Measurements from ENCODE around the gene BMP4. TPM values are rescaled to one million over a fixed set of nuclear protein-coding genes. Genes with fewer than 3 reads are reported as not detected.

BMP4 gene
- total RNA-seq, 1 donor from 2014 or later = 0.42 TPM

DNA sequence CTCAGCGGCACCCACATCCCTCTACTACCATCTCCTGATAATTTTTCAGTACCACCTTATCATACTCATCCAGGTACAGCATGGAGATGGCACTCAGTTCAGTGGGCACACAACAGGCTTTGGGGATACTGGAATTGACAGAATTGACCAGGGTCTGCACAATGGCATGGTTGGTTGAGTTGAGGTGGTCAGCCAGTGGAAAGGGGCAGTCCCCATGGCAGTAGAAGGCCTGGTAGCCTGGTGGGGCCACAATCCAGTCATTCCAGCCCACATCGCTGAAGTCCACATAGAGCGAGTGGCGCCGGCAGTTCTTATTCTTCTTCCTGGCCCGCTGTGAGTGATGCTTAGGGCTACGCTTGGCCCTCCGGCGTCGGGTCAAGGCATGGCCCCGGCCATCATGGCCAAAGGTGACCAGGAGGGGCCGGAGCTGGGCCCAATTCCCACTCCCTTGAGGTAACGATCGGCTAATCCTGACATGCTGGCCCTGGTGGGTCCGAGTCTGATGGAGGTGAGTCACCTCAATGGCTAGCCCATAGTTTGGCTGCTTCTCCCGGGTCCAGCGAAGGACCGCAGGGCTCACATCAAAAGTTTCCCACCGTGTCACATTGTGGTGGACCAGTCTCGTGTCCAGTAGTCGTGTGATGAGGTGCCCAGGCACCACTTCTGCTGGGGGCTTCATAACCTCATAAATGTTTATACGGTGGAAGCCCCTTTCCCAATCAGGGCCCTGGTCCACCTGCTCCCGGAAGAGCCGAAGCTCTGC lies 6.4 kb downstream of the BMP4 start:
- CTCF ChIA-PET = no interaction called here
- intact Hi-C loops (cut with micrococcal nuclease) = loop anchor here (5.0 kb wide), 1 partner anchor 413 kb away; no protein-coding TSS in a partner anchor
- POLR2A ChIA-PET = no interaction called here
- TF ChIP-seq, protein P1, sequence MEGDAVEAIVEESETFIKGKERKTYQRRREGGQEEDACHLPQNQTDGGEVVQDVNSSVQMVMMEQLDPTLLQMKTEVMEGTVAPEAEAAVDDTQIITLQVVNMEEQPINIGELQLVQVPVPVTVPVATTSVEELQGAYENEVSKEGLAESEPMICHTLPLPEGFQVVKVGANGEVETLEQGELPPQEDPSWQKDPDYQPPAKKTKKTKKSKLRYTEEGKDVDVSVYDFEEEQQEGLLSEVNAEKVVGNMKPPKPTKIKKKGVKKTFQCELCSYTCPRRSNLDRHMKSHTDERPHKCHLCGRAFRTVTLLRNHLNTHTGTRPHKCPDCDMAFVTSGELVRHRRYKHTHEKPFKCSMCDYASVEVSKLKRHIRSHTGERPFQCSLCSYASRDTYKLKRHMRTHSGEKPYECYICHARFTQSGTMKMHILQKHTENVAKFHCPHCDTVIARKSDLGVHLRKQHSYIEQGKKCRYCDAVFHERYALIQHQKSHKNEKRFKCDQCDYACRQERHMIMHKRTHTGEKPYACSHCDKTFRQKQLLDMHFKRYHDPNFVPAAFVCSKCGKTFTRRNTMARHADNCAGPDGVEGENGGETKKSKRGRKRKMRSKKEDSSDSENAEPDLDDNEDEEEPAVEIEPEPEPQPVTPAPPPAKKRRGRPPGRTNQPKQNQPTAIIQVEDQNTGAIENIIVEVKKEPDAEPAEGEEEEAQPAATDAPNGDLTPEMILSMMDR (IDR thresholded peaks at IDR 0.05) = no peak
- no peak for DNase-seq
- Mint-ChIP-seq H3K27me3 (peaks cover 72% of the 10 kb centered on the region), H3K4me1 (peaks cover 21% of the 10 kb centered on the region), H3K9me3 (no peaks in the 10 kb centered on the region), H3K27ac (no peak overlapping the region), H3K4me3 (no peak overlapping the region), H3K36me3 (ENCODE audit: low read depth) (no peaks in the 10 kb centered on the region)
- ATAC-seq (ENCODE audit: low read depth) = no peak

DNA sequence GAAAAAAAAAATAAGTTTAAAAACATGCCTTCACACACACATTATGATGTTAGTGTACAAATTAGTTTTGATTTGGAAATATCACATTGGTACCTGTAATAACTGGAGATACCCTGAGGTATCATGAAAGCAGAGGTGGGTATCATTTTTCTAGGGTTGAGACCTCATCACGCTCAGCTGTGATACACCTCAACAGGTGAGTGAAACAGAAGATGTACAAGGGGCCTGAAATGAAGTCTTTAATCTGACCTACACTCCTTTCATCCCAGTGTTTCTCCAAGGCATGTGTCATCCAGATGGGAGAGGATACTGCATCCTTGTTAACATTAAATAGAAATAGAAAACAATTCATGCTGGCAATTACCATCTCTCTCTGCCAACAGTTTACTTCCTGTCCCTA lies 7.4 kb downstream of the BMP4 start:
- H3K27ac Mint-ChIP-seq = no peak overlapping the region
- intact Hi-C loops (cut with micrococcal nuclease) = no loop called here
- no peaks in the 10 kb centered on the region for H3K9me3 Mint-ChIP-seq
- DNase-seq = no peak
- no peak overlapping the region for H3K4me3 Mint-ChIP-seq
- peaks cover 75% of the 10 kb centered on the region for H3K27me3 Mint-ChIP-seq
- TF ChIP-seq, protein P1 (IDR thresholded peaks at IDR 0.05) = no peak
- H3K4me1 Mint-ChIP-seq = peaks cover 12% of the 10 kb centered on the region
- CTCF ChIA-PET = interaction anchor here (0.5 kb wide), 1 partner anchor 1124 kb away, joined by 4 read pairs; no protein-coding TSS in a partner anchor
- ATAC-seq (ENCODE audit: low read depth) = no peak
- POLR2A ChIA-PET = no interaction called here
- no peaks in the 10 kb centered on the region for H3K36me3 Mint-ChIP-seq (ENCODE audit: low read depth)

DNA sequence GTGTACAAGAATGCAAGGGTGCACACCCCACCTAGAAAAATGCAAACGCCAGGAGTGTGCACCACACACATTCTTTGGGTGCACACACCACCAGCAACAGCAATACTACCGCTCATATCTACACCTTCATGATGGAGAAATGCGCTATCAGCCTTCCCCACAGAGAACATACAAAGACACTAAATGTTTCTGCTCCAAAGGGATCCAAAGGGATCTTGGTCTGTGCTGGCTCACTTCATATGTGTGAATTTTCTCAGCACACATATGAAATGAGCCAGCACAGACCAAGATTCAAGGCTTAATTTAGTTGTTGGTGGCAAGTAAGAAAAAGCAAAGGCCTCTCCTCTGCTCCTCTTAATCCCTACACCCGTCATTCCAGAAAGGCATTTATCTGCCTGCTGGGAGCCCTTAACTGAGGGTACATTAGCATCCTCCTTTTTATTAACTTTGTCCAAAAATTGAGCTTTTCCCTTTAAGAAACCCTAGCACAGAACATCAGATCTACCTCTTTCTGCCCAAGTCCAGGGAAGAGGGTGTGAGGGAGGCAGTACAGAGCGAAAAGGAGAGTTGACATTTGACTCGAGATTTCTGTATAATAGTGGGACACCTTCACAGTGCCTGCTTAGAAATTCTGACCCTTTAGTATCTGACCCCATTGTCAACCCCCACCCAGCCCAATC lies 8.3 kb downstream of the BMP4 start:
- CTCF ChIA-PET = no interaction called here
- Mint-ChIP-seq H3K4me1 (peaks cover 5% of the 10 kb centered on the region), H3K27ac (no peak overlapping the region), H3K4me3 (no peak overlapping the region), H3K9me3 (no peaks in the 10 kb centered on the region), H3K36me3 (ENCODE audit: low read depth) (no peaks in the 10 kb centered on the region), H3K27me3 (peaks cover 77% of the 10 kb centered on the region)
- TF ChIP-seq, protein P1 (IDR thresholded peaks at IDR 0.05) = no peak
- DNase-seq (no peak), ATAC-seq (ENCODE audit: low read depth) (no peak)
- POLR2A ChIA-PET = no interaction called here
- intact Hi-C loops (cut with micrococcal nuclease) = no loop called here

DNA sequence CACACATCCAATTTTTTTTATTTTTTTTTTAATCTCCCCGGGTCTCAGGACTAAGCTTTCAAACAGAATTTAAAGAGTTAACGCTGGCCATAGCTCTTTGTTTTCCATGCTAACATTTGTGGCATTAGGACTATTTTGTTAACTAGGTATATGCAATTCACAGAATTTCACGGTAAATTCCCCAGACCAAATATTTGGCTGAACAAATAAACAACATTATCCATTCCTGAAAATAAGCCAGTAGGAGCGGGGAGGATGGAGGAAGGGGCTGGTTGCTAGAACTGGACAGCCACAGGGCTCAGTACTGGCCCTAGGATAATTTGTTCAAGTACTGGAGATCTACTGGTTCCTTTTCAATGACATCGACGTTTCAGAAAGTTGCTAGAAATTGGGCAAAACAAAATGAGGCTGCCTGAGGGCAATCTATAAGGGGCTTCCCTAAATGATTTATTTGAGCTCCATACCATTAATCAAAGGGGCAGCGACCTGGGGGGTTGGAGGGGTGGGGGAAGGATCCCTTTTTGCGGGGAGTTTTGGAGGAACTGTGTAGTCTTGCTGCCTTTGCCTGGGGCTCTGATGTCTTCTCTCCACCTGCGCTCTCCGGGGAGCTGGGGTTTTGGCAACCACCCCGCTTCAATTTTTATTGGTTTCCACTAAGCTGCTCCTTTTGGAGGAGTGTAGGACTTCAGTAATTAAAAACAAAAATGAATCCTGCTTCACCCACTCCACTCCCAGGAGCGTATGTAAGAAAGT lies 9.0 kb downstream of the BMP4 start:
- TF ChIP-seq, protein P1 (IDR thresholded peaks at IDR 0.05) = no peak
- POLR2A ChIA-PET = no interaction called here

DNA sequence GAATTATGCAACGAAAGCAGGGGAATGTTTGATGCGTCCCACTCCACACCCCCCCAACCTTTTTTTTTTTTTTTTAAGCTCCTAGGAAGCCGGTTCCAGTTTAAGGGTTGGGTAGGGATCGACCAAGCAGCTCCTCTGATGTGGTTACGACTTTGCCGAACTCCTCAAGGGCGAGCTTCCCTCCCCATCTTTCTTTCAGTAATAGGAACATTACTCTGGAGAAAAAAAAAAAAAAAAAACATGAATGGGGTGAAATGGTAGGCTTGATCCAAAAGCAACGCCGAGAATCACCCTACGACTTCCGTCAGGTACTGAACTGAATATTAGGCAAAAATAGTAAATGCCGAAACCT lies 9.6 kb downstream of the BMP4 start:
- peaks cover 75% of the 10 kb centered on the region for H3K27me3 Mint-ChIP-seq

More for the DNA sequence above, 9.0 kb downstream of the BMP4 start:
- Mint-ChIP-seq H3K27me3 (peaks cover 75% of the 10 kb centered on the region), H3K9me3 (no peaks in the 10 kb centered on the region), H3K4me3 (no peak overlapping the region), H3K27ac (no peak overlapping the region), H3K36me3 (ENCODE audit: low read depth) (no peaks in the 10 kb centered on the region), H3K4me1 (no peaks in the 10 kb centered on the region)
- intact Hi-C loops (cut with micrococcal nuclease) = no loop called here
- DNase-seq (no peak), ATAC-seq (ENCODE audit: low read depth) (no peak)
- CTCF ChIA-PET = interaction anchor here (0.9 kb wide), 1 partner anchor 22 kb away, joined by 3 read pairs; no protein-coding TSS in a partner anchor

More for the DNA sequence above, 9.6 kb downstream of the BMP4 start:
- Mint-ChIP-seq H3K9me3 (no peaks in the 10 kb centered on the region), H3K27ac (no peak overlapping the region), H3K4me3 (no peak overlapping the region), H3K36me3 (ENCODE audit: low read depth) (no peaks in the 10 kb centered on the region), H3K4me1 (no peaks in the 10 kb centered on the region)
- TF ChIP-seq, protein P1 (IDR thresholded peaks at IDR 0.05) = no peak
- intact Hi-C loops (cut with micrococcal nuclease) = no loop called here
- ATAC-seq (ENCODE audit: low read depth) (no peak), DNase-seq (no peak)
- POLR2A ChIA-PET = interaction anchor here (0.6 kb wide), 1 partner anchor 8 kb away, joined by 3 read pairs; no protein-coding TSS in a partner anchor
- CTCF ChIA-PET = interaction anchor here (0.9 kb wide), 1 partner anchor 22 kb away, joined by 3 read pairs; no protein-coding TSS in a partner anchor

All from activated B cell treated with CpG ODN at 0.5 μM for 24 hours (primary cell).